GM19240 (cell line): Measurements from ENCODE around the gene CCDC188.

Experiments
- DNase-seq: peaks from one replicate; pipeline ENCODE4 v3.0.0; 2011; ENCODE audit warnings: low spot score; ENCODE audit not compliant: insufficient read length

The CCDC188 gene

GRCh38 chr22:20107471-20107901 lies 43.4 kb downstream of the CCDC188 start:
- no peak for DNase-seq

GRCh38 chr22:20106849-20107237 lies 44.0 kb downstream of the CCDC188 start:
- DNase-seq = no peak

GRCh38 chr22:20106205-20106848 lies 44.5 kb downstream of the CCDC188 start:
- DNase-seq = no peak

DNA sequence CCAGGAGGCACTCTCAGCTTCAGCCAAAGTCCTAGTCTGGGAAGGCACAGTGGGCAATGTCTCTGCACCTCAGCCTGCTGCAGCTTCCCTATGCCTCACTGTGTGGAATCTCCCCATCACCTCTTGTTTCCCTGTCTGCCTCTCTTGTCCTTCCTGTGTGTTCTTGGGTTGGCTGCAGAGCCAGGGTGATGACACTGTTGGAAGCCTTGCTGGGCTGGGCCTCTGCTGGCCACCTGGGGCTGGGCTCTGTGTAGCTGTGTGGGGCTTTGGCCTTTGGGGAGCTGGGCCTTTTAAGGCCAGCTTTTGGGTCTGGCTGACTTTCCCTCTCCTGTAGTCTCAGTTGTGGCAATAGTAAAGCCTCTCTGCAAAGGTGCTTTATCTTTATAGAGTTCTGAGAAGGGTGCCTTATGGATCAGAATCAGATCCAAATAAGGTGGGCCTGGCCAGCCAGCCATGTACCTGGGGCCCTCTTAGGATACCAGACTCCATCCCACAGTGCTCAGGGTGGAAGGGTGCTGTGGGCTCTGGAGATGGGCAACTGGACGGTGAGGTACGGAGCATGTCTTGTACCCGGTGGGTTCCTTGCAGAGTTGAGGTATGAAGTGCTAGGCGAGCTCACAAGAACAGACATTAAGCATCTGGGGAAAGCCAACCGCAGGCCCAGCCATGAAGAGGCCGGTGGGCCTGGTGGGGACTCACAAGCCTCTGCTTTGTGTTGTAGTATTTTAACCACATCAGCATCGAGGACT lies 45.2 kb downstream of the CCDC188 start:
- no peak for DNase-seq

DNA sequence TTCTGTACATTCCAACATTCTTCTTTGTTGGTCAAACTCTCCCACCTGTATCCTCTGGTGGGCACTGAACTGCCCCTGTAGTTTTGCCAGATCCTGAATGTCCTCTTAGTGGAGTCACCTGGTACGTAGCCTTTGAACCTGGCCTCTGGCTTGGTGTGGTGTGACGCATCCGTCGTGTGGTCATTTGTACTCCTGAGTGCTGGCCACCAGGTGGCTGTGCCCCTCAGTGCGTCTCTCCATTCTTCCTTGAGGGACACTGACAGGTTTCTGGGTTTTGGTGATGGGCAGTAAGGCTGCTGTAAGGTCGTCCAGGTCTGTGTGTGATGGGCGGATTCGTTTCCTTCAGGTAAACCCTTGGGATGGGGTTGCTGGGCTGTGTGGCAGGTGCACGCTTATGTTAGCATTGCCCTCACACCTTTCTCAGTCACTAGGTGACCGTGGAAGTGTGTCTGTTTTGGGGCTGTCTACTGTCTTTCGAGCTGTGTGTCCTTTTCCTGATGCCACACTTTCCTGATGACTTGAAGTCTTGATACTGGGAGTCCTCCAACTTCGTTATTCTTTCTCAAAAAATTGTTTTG lies 48.6 kb downstream of the CCDC188 start:
- DNase-seq = no peak

GRCh38 chr22:20101638-20102037 lies 49.2 kb downstream of the CCDC188 start:
- no peak for DNase-seq

- DNase-seq = no peak
These were observed 51.6 kb downstream of the CCDC188 start for GRCh38 chr22:20099099-20099711.
